Activated CD8-positive, alpha-beta T cell treated with anti-CD3 and anti-CD28 coated beads for 36 hours (primary cell): ENCODE results near the gene STOM. TPM values are rescaled to one million over a fixed set of nuclear protein-coding genes. Genes with fewer than 3 reads are reported as not detected.

ENCODE experiments used
- ATAC-seq: fragments of 200-7000 bp; cut with Tn5 transposase; one replicate; pipeline ENCODE4 v1.10.0; 2021; ENCODE audit warnings: mild to moderate bottlenecking, moderate library complexity
- CTCF ChIA-PET: fragments of 350-600 bp; sonication (Branson Sonifier 250); formaldehyde crosslinking; loops from one replicate; lab custom pipeline; 2021; ENCODE audit warnings: antibody characterized with exemption; lab: Charles Lee
- POLR2A ChIA-PET: fragments of 350-600 bp; sonication (Branson Sonifier 250); formaldehyde crosslinking; loops from one replicate; lab custom pipeline; 2021; ENCODE audit warnings: antibody characterized with exemption; lab: Charles Lee
- DNase-seq: peaks from one replicate; pipeline ENCODE4 v3.0.0-alpha.2; 2020
- H3K27ac Mint-ChIP-seq: one replicate; pipeline ENCODE4 v1.8.0; 2021; ENCODE audit warnings: mild to moderate bottlenecking, mixed read lengths
- H3K27me3 Mint-ChIP-seq: one replicate; pipeline ENCODE4 v1.8.0; 2021; ENCODE audit warnings: mixed read lengths
- H3K36me3 Mint-ChIP-seq: one replicate; pipeline ENCODE4 v1.8.0; 2021; ENCODE audit warnings: low read depth, mixed read lengths
- H3K4me1 Mint-ChIP-seq: one replicate; pipeline ENCODE4 v1.8.0; 2021; ENCODE audit warnings: low read depth, mixed read lengths
- H3K4me3 Mint-ChIP-seq: one replicate; pipeline ENCODE4 v1.8.0; 2021; ENCODE audit warnings: mild to moderate bottlenecking, moderate library complexity, mixed read lengths
- H3K9me3 Mint-ChIP-seq: one replicate; pipeline ENCODE4 v1.8.0; 2021; ENCODE audit warnings: mixed read lengths
- intact Hi-C: fragments of 100-400 bp; cut with micrococcal nuclease; formaldehyde crosslinking; loops from one replicate; pipeline ENCODE4 v1.10.0; 2022
- total RNA-seq, 2 experiments: library from RNA; stranded (reverse); gene quantifications; one replicate each; pipeline ENCODE4 v1.2.3, GENCODE V29; 2021
- TF ChIP-seq, protein P1 (sequence below): fragments of 200-600 bp; IDR thresholded peaks from one replicate; pipeline ENCODE4 v1.8.0; 2022; ENCODE audit warnings: antibody characterized with exemption, mild to moderate bottlenecking

The STOM gene
- total RNA-seq, 2 experiments from 2014 or later: 31.7 to 32.5 TPM

DNA sequence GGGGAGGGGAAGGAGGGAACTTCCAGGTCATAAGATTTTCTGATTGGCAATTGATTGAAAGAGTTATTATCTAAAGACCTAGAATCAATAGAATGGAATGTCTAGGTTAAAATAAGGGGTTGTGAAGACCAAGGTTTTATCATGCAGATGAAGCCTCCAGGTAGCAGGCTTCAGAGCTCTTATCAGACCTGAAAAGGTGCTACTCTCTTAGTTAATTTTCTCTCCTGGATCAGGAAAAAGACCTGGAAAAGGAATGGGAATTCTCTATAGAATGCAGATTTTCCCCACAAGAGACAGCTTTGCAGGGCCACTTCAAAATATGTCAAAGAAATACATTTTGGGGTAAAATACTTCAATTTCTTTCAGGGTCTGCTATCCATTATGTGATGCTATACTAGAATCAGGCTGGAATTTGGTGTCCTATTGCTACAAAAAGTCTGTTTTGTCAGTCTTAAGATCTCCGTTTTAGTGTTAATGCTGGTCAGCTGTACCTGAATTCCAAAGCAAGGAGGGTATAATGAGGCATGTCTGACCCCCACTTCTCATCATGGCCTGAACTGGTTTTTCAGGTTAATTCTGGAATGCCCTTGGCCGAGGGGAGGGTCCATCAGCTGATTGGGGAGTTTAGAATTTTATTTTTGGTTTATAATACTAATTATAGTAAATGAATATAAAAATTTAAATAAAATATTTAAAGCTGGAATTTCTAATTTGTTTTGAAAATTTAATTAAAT, 16.6 kb upstream of the STOM start:
- no peaks in the 10 kb centered on the region for H3K9me3 Mint-ChIP-seq
- no peaks in the 10 kb centered on the region for H3K36me3 Mint-ChIP-seq
- POLR2A ChIA-PET: no interaction called here
- TF ChIP-seq, protein P1, sequence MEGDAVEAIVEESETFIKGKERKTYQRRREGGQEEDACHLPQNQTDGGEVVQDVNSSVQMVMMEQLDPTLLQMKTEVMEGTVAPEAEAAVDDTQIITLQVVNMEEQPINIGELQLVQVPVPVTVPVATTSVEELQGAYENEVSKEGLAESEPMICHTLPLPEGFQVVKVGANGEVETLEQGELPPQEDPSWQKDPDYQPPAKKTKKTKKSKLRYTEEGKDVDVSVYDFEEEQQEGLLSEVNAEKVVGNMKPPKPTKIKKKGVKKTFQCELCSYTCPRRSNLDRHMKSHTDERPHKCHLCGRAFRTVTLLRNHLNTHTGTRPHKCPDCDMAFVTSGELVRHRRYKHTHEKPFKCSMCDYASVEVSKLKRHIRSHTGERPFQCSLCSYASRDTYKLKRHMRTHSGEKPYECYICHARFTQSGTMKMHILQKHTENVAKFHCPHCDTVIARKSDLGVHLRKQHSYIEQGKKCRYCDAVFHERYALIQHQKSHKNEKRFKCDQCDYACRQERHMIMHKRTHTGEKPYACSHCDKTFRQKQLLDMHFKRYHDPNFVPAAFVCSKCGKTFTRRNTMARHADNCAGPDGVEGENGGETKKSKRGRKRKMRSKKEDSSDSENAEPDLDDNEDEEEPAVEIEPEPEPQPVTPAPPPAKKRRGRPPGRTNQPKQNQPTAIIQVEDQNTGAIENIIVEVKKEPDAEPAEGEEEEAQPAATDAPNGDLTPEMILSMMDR: no peak
- H3K4me3 Mint-ChIP-seq: no peak overlapping the region
- no peaks in the 10 kb centered on the region for H3K27me3 Mint-ChIP-seq
- DNase-seq (no peak), ATAC-seq (no peak)
- CTCF ChIA-PET: interaction anchor here (0.8 to 2.2 kb wide), 3 partner anchors 13 to 67 kb away, joined by 3 to 20 read pairs (median 5); no protein-coding TSS in a partner anchor
- no peak overlapping the region for H3K27ac Mint-ChIP-seq
- intact Hi-C loops: no loop called here
- no peaks in the 10 kb centered on the region for H3K4me1 Mint-ChIP-seq

DNA sequence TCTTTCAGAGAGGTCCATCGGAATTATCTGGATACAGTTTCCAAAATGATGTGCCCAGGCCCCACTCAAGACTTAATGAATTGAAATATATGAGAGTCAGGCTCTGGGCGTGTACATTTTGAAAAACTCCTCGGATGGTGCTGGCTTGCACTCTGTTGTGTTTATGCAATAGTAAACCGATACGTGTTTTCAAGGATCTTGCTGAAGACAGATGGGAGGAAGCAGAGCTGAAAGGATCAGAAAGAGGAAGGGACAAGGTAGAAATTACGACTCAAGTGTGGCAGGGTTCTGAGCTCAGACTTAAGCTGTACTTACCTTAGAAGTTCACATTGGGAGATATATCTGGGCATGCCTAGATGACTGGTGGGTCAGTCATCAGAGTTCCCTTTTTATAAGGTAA, 13.7 kb upstream of the STOM start:
- ATAC-seq: no peak
- intact Hi-C loops: no loop called here
- Mint-ChIP-seq H3K9me3 (no peaks in the 10 kb centered on the region), H3K27me3 (no peaks in the 10 kb centered on the region), H3K4me1 (no peaks in the 10 kb centered on the region), H3K4me3 (no peak overlapping the region), H3K27ac (no peak overlapping the region), H3K36me3 (no peaks in the 10 kb centered on the region)
- TF ChIP-seq, protein P1: no peak
- ChIA-PET CTCF (interaction anchor here (1.1 to 2.9 kb wide), 4 partner anchors 10 to 64 kb away, joined by 3 to 17 read pairs (median 8); no protein-coding TSS in a partner anchor), POLR2A (no interaction called here)
- no peak for DNase-seq

DNA sequence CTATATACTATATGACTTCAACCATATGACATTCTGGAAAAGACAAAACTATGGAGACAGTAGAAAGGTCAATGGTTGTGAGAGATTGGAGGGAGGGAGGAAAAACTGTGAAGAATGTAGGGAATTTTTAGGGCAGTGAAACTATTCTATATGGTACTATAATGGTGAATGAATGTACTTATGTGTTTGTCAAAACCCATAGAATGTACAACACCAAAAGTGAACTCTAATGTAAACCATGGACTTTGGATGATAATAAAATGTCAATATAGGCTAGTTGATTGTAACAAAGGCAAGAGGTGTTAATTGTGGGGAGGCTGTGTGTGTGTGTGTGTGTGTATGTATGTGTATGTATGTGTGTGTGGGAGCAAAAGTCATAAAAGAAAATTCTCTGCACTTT, 10.8 kb upstream of the STOM start:
- TF ChIP-seq, protein P1: no peak
- H3K4me1 Mint-ChIP-seq: no peaks in the 10 kb centered on the region
- H3K27ac Mint-ChIP-seq: no peak overlapping the region
- ChIA-PET POLR2A (no interaction called here), CTCF (interaction anchor here (1.5 to 10.7 kb wide), 5 partner anchors 10 to 62 kb away, joined by 5 to 142 read pairs (median 8); no protein-coding TSS in a partner anchor)
- no peaks in the 10 kb centered on the region for H3K9me3 Mint-ChIP-seq
- peaks cover 3% of the 10 kb centered on the region for H3K36me3 Mint-ChIP-seq
- peaks cover 3% of the 10 kb centered on the region for H3K27me3 Mint-ChIP-seq
- DNase-seq (no peak), ATAC-seq (no peak)
- intact Hi-C loops: no loop called here
- H3K4me3 Mint-ChIP-seq: no peak overlapping the region

DNA sequence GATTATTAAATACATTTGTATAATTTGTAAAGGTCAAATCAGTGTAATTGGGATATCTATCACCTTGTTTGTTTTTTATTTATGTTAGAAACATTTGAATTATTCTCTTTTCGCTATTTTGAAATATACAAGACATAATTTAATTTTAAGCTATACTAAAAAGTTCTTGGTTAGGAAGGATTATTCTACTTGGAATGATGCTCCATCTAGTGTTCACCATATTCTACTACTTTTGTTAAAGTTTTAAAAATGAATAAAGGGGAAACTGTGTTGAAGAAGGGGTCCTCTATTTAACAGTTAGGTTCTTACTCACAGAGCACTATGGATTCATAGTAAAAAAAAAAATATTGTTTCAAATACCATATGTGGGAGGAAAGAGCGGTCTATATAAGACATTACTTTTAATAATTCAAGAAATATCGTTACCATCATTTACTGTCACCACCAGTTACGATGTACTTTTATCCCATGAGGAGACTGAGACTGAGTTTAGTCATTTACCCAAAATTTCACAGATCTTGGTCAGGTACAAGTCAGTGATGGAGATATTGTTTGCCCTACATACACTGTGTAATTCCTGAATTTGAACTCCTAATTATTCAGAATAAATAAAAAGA, 6.3 kb upstream of the STOM start:
- ATAC-seq (no peak), DNase-seq (no peak)
- H3K36me3 Mint-ChIP-seq: peaks cover 3% of the 10 kb centered on the region
- CTCF ChIA-PET: interaction anchor here (1.6 to 10.7 kb wide), 3 partner anchors 23 to 98 kb away, joined by 7 to 142 read pairs (median 10); no protein-coding TSS in a partner anchor
- H3K4me3 Mint-ChIP-seq: no peak overlapping the region
- H3K27ac Mint-ChIP-seq: no peak overlapping the region
- H3K4me1 Mint-ChIP-seq: peaks cover 19% of the 10 kb centered on the region
- no peaks in the 10 kb centered on the region for H3K9me3 Mint-ChIP-seq
- TF ChIP-seq, protein P1: peak; percentile 35
- POLR2A ChIA-PET: no interaction called here
- peaks cover 3% of the 10 kb centered on the region for H3K27me3 Mint-ChIP-seq
- intact Hi-C loops: loop anchor here (10.0 kb wide), 1 partner anchor 162 kb away; no protein-coding TSS in a partner anchor
